Uterus (tissue), 4 donors: Measurements from ENCODE around the gene BCAN. TPM values are rescaled to one million over a fixed set of nuclear protein-coding genes. Genes with fewer than 3 reads are reported as not detected.
"Not testable (repeated sequence)": the region's sequence is repeated elsewhere in the genome, so short reads cannot be mapped to it uniquely, and the experiment has no call there.

Source experiments
- DNase-seq, 2 donors: peaks; one replicate each; pipeline ENCODE4 v3.0.0-alpha.2; 2019 to 2020
- H3K27ac ChIP-seq, 2 donors: fragments of 200-600 bp; sonication (generic); 1 replicate in 1 of 2; 2 replicates in 1 of 2; pipeline ENCODE4 v1.5.1; 2016 to 2018
- H3K27me3 ChIP-seq, 2 donors: fragments of 200-600 bp; sonication (generic); one replicate each; pipeline ENCODE4 v1.5.1; 2018 to 2019; ENCODE audit warnings: control low read depth in 1 of 2
- H3K36me3 ChIP-seq, 2 donors: fragments of 200-600 bp; sonication (generic); one replicate each; pipeline ENCODE4 v1.5.1; 2019; ENCODE audit warnings: control low read depth in 1 of 2
- H3K4me1 ChIP-seq, 2 donors: fragments of 200-600 bp; sonication (generic); one replicate each; pipeline ENCODE4 v1.5.1; 2018 to 2019; ENCODE audit warnings: control low read depth in 1 of 2
- H3K4me3 ChIP-seq, 2 donors: fragments of 200-600 bp; sonication (generic); 1 replicate in 1 of 2; 2 replicates in 1 of 2; pipeline ENCODE4 v1.5.1; 2018 to 2019; ENCODE audit warnings: mild to moderate bottlenecking in 1 of 2
- H3K9me3 ChIP-seq, 2 donors: fragments of 200-600 bp; sonication (generic); one replicate each; pipeline ENCODE4 v1.5.1; 2019; ENCODE audit warnings: control low read depth in 1 of 2
- POLR2A ChIP-seq, 2 donors: fragments of 450-650 bp; IDR thresholded peaks; one replicate each; pipeline ENCODE4 v1.6.1; 2016; ENCODE audit warnings: antibody characterized with exemption in 2 of 2, mild to moderate bottlenecking in 1 of 2, moderate library complexity in 1 of 2
- intact Hi-C: fragments of 100-400 bp; cut with DNase I; formaldehyde crosslinking; loops from one replicate; pipeline ENCODE4 v1.15.1; 2023; ENCODE audit warnings: low total_unique reads
- total RNA-seq, 4 donors: library from RNA; depleted of rRNA in 3 of 4; stranded (reverse); fragments of >200 nt in 3 of 4; gene quantifications; one replicate each; pipeline versions ENCODE4 v1.1.0 to v1.2.4, GENCODE V29; 2014 to 2023
- TF ChIP-seq, protein P1 (sequence below), 4 experiments: fragments of 200-600 bp in 2 of 4; fragments of 450-650 bp in 2 of 4; sonication (generic) in 2 of 4; IDR thresholded peaks; one replicate each; pipeline ENCODE4 v1.5.1; 2016 to 2019; ENCODE audit warnings: antibody characterized with exemption in 4 of 4, mild to moderate bottlenecking in 2 of 4, moderate library complexity in 1 of 4
- donor health status: DM: yes; HTN: yes; CAD: no.

Gene BCAN
- total RNA-seq, 4 donors from 2014 or later = 2.3 to 3.0 (median 2.8) TPM; not detected in 1

GRCh38 chr1:156608036-156608674, 33.8 kb upstream of the BCAN start:
- Histone ChIP-seq H3K4me3 (no peak overlapping the region), H3K27ac (no peak overlapping the region), H3K4me1 (no peaks in the 10 kb centered on the region), H3K9me3 (no peaks in the 10 kb centered on the region), H3K27me3 (no peaks in the 10 kb centered on the region), H3K36me3 (no peaks in the 10 kb centered on the region)
- intact Hi-C loops = loop anchor here (10.0 kb wide), 1 partner anchor 153 kb away; no protein-coding TSS in a partner anchor
- TF ChIP-seq POLR2A (IDR thresholded peaks at IDR 0.05) = no peak
- TF ChIP-seq, protein P1, sequence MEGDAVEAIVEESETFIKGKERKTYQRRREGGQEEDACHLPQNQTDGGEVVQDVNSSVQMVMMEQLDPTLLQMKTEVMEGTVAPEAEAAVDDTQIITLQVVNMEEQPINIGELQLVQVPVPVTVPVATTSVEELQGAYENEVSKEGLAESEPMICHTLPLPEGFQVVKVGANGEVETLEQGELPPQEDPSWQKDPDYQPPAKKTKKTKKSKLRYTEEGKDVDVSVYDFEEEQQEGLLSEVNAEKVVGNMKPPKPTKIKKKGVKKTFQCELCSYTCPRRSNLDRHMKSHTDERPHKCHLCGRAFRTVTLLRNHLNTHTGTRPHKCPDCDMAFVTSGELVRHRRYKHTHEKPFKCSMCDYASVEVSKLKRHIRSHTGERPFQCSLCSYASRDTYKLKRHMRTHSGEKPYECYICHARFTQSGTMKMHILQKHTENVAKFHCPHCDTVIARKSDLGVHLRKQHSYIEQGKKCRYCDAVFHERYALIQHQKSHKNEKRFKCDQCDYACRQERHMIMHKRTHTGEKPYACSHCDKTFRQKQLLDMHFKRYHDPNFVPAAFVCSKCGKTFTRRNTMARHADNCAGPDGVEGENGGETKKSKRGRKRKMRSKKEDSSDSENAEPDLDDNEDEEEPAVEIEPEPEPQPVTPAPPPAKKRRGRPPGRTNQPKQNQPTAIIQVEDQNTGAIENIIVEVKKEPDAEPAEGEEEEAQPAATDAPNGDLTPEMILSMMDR (IDR thresholded peaks at IDR 0.05) = peak; percentile 81 to 90 (median 85)
- peak; percentile 53 to 69 for DNase-seq

- Histone ChIP-seq H3K27ac (no peak overlapping the region), H3K4me3 (no peak overlapping the region), H3K9me3 (no peaks in the 10 kb centered on the region), H3K36me3 (no peaks in the 10 kb centered on the region), H3K4me1 (no peaks in the 10 kb centered on the region), H3K27me3 (no peaks in the 10 kb centered on the region)
- DNase-seq = no peak
- TF ChIP-seq, protein P1 (IDR thresholded peaks at IDR 0.05) = no peak
- TF ChIP-seq POLR2A (IDR thresholded peaks at IDR 0.05) = no peak
- intact Hi-C loops = loop anchor here (10.0 kb wide), 1 partner anchor 154 kb away; no protein-coding TSS in a partner anchor
Measured at GRCh38 chr1:156608981-156609380, 32.9 kb upstream of the BCAN start.

DNA sequence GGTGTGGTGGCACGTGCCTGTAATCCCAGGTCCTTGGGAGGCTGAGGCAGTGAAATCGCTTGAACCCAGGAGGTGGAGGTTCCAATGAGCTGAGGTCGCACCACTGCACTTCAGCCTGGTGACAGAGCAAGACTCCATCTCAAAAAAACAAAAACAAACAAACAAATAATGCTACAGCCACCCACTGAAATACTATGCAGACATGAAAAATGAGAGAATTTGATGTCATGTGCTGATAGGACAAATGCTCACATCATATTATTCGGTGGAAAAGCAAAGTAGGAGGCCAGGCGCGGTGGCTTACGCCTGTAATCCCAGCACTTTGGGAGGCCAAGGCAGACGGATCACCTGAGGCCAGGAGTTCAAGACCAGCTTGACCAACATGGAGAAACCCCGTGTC, 31.8 kb upstream of the BCAN start:
- intact Hi-C loops, H3K27ac ChIP-seq, H3K4me1 ChIP-seq, H3K9me3 ChIP-seq, H3K4me3 ChIP-seq, H3K36me3 ChIP-seq, H3K27me3 ChIP-seq, DNase-seq: not testable (repeated sequence)

- H3K27me3 ChIP-seq = no peaks in the 10 kb centered on the region
- H3K36me3 ChIP-seq = no peaks in the 10 kb centered on the region
- no peaks in the 10 kb centered on the region for H3K4me1 ChIP-seq
- no peak for DNase-seq
- H3K4me3 ChIP-seq = no peak overlapping the region
- H3K9me3 ChIP-seq = no peaks in the 10 kb centered on the region
- intact Hi-C loops = no loop called here
- H3K27ac ChIP-seq = no peak overlapping the region
- TF ChIP-seq, protein P1 (IDR thresholded peaks at IDR 0.05) = no peak
- no peak for TF ChIP-seq POLR2A (IDR thresholded peaks at IDR 0.05)
Measured at GRCh38 chr1:156612666-156613065, 29.3 kb upstream of the BCAN start.

- intact Hi-C loops = no loop called here
- no peaks in the 10 kb centered on the region for H3K4me1 ChIP-seq
- no peaks in the 10 kb centered on the region for H3K36me3 ChIP-seq
- H3K27ac ChIP-seq = peak overlapping the region; percentile 76 to 85
- no peak overlapping the region for H3K4me3 ChIP-seq
- H3K9me3 ChIP-seq = no peaks in the 10 kb centered on the region
- peak; percentile 31 to 60 for DNase-seq
- TF ChIP-seq, protein P1 (IDR thresholded peaks at IDR 0.05) = no peak
- no peak for TF ChIP-seq POLR2A (IDR thresholded peaks at IDR 0.05)
- H3K27me3 ChIP-seq = no peaks in the 10 kb centered on the region
Measured at GRCh38 chr1:156615946-156616345, 26.0 kb upstream of the BCAN start.
